HTERT RPE-1 (cell line): Measurements from ENCODE around the gene VAMP3.
"Not testable (repeated sequence)": the region's sequence is repeated elsewhere in the genome, so short reads cannot be mapped to it uniquely, and the experiment has no call there.

Experiments
- in situ Hi-C: fragments of 300-500 bp; cut with MboI; formaldehyde crosslinking; loops from 4 replicates; pipeline ENCODE4 v1.14.3; 2020; ENCODE audit warnings: low sequenced_read_pairs

VAMP3 gene

GRCh38 chr1:7767176-7767575, 3.9 kb upstream of the VAMP3 start:
- in situ Hi-C loops, result no loop called here

GRCh38 chr1:7768583-7768982, 2.5 kb upstream of the VAMP3 start:
- in situ Hi-C loops, result no loop called here

GRCh38 chr1:7769673-7770412, 1.3 kb upstream of the VAMP3 start:
- in situ Hi-C loops, result no loop called here

- in situ Hi-C loops, result no loop called here
Observed at GRCh38 chr1:7770669-7770996, 463 bp upstream of the VAMP3 start.

GRCh38 chr1:7771823-7772299, 765 bp downstream of the VAMP3 start:
- in situ Hi-C loops, result no loop called here

GRCh38 chr1:7777591-7777990, 6.5 kb downstream of the VAMP3 start:
- in situ Hi-C loops, result no loop called here

GRCh38 chr1:7778133-7778628, 7.1 kb downstream of the VAMP3 start:
- in situ Hi-C loops, result no loop called here

- in situ Hi-C loops, result no loop called here
Observed at GRCh38 chr1:7780976-7781375, 9.9 kb downstream of the VAMP3 start.

- in situ Hi-C loops, result no loop called here
Observed at GRCh38 chr1:7781501-7781900, 10.4 kb downstream of the VAMP3 start.

- in situ Hi-C loops, result no loop called here
Observed at GRCh38 chr1:7781923-7782495, 10.9 kb downstream of the VAMP3 start.

- in situ Hi-C loops, result no loop called here
Observed at GRCh38 chr1:7783178-7783711, 12.1 kb downstream of the VAMP3 start.

GRCh38 chr1:7783826-7784491, 12.9 kb downstream of the VAMP3 start, which contains the start of gene PER3:
PER3 (plus strand) TSS chr1:7784291; CDS start chr1:7784878, 587 bp downstream.
- in situ Hi-C loops, result no loop called here

- in situ Hi-C loops, result no loop called here
Observed at GRCh38 chr1:7784492-7785071, 13.5 kb downstream of the VAMP3 start.

GRCh38 chr1:7785108-7785507, 14.0 kb downstream of the VAMP3 start:
- in situ Hi-C loops, result no loop called here

GRCh38 chr1:7786795-7787194, 15.7 kb downstream of the VAMP3 start:
- in situ Hi-C loops, result no loop called here

GRCh38 chr1:7789828-7790227, 18.7 kb downstream of the VAMP3 start:
- in situ Hi-C loops, result no loop called here

GRCh38 chr1:7791027-7791426, 19.9 kb downstream of the VAMP3 start:
- in situ Hi-C loops, result not testable (repeated sequence)

GRCh38 chr1:7795406-7795805, 24.3 kb downstream of the VAMP3 start:
- in situ Hi-C loops, result no loop called here

GRCh38 chr1:7805460-7805859, 34.4 kb downstream of the VAMP3 start:
- in situ Hi-C loops, result no loop called here

- in situ Hi-C loops, result no loop called here
Observed at GRCh38 chr1:7808253-7808844, 37.3 kb downstream of the VAMP3 start.

- in situ Hi-C loops, result no loop called here
Observed at GRCh38 chr1:7809742-7810141, 38.6 kb downstream of the VAMP3 start.
